GM19240 (cell line): ENCODE data around the gene HORMAD2.

Experiments used
- DNase-seq: peaks from one replicate; pipeline ENCODE4 v3.0.0; 2011; ENCODE audit warnings: low spot score; ENCODE audit not compliant: insufficient read length

The HORMAD2 gene

GRCh38 chr22:30104501-30105156 is 24.4 kb downstream of the HORMAD2 start:
- no peak for DNase-seq

GRCh38 chr22:30105483-30105882 is 25.2 kb downstream of the HORMAD2 start:
- DNase-seq, result no peak

- DNase-seq, result no peak
Observed at GRCh38 chr22:30113494-30113893, 33.2 kb downstream of the HORMAD2 start.

DNA sequence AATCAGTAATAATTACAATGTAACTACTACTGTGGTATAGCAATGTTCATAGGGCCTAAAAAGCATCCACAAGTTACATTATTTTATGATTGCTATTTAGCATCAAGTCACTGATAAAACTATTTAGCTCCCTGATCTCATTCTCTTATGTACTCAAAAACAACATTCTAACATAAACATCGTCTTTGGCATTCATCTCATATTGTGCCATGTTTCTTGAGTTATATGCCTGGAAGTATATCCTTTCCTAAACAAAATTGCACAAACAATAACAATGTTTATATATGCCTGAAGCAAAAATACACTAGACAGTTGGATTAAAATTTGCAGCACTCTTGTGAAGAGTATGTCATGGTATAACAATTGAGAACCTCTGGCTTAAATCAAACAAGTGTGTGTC is 34.1 kb downstream of the HORMAD2 start:
- no peak for DNase-seq

- DNase-seq, result no peak
Observed at GRCh38 chr22:30115705-30116104, 35.4 kb downstream of the HORMAD2 start.

DNA sequence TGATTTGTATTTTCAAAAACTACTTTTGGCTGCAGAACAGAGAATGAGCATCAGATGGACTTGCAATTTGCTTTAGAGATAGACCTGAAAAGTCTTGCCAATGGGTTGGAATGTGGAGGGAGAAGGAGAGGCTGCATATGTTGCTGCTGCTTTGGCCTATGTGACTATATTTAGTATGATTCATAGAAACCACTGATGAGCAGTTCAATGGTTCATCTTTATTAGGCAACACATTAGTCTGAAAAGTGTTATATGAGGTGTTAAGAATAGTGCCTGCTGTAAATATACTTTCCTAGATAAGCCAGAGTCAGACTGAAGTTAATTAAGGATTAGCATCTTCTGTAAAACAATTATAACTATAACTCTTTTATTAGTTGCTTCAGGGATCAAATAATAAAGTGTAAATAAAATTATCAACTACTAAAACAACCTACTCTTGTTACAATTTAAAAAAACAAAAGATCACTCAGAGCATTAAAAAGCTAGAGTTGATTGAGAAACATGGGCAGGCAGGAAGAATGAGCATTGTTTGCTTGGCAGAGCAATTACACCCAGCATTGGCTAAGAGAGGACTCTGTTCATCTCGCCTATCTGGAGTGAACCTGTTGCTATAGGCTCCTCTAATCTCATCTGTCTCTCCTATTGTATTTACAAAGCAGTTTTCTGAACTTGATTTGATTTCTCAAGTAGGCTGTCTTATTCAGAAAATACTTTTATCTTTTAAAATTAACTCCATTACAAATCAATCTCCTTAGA is 36.3 kb downstream of the HORMAD2 start:
- no peak for DNase-seq

- no peak for DNase-seq
Observed at GRCh38 chr22:30117256-30117655, 37.0 kb downstream of the HORMAD2 start.

DNA sequence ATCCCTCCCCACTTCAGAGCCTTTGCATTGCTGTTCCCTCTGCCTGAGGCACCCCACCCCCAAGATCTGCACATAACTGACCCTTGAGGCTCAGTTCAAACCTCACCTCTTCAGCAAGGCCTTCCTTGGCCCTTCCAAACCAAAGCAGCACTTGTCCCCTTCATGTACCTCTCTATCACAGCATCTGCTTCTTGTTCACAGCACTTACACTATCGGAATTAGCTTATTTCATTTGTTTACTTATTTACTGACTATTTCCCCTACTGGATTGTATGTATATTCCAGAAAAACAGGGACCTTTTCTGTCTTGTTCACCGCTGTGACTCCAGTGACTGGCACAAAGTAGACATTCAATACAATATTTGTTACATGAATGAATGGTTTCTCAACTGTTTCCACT is 38.0 kb downstream of the HORMAD2 start:
- DNase-seq, result no peak

DNA sequence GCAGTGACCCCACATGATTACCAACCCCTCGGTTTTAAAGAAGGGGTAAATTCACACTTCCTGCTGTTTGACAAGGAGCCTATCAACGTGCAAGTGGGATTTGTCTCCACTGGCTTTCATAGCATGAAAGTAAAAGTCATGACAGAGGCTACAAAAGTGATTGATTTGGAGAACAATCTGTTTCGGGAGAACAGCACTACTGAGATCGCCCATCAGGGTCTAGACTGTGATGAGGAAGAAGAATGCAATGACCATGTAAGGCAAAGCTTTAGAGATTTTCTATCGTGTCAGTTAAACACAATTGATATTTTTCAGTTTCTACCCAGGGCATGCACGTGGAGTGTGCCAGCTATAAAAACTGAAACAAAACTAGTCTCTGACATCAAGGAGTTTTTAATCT is 41.7 kb downstream of the HORMAD2 start:
- DNase-seq, result no peak

DNA sequence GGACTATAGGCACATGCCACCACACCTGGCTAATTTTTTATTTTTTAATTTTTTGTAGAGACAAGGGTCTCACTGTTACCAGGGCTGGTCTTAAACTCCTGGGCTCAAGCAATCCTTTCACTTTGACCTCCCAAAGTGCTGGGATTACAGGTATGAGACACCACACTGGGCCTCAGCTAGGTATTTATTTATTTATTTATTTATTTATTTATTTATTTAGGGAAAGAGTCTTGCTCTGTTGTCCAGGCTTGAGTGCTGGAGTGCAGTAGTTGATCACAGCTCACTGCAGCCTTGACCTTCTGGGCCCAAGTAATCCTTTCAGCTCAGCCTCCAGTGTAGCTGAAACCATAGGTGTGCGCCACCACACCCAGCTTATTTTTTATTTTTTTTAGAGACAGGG is 43.2 kb downstream of the HORMAD2 start:
- DNase-seq, result no peak

DNA sequence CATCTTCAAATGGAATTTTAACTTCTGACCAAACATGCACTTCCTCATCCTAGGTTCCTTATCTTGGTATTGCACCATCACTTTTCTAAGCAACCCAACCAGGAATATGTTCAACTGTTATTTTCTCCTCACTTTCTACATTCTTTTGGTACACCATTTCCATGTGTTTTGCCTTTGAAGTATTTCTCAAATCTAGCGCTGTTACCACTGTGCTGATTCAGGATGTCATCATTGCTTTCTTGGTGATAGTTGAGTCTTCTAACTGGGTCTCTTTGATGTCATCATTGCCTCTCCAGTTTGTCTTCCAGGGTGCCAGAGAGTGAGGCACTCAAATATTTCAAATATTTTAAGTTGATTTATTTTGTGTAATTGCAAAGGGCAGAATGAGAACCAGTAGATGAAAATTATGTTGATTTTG is 47.5 kb downstream of the HORMAD2 start:
- no peak for DNase-seq

GRCh38 chr22:30128511-30128910 is 48.2 kb downstream of the HORMAD2 start:
- DNase-seq, result no peak

DNA sequence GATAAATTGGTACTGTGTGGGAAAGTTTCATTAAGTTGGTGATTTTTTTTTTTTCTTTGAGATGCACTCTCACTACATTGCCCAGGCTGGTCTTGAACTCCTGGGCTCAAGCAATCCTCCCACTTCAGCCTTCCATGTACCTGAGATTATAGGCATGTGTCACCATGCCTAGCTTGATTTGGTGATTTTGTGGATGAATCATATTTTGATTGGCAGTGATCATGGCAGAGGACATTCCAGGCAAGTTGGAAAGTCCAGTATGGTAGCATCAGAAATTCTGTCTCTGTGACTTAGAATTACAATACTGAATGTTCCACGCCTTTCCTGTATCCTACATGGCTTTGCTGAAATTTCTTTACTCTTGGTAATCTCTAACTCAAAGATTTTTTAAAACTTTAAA is 49.4 kb downstream of the HORMAD2 start:
- no peak for DNase-seq

DNA sequence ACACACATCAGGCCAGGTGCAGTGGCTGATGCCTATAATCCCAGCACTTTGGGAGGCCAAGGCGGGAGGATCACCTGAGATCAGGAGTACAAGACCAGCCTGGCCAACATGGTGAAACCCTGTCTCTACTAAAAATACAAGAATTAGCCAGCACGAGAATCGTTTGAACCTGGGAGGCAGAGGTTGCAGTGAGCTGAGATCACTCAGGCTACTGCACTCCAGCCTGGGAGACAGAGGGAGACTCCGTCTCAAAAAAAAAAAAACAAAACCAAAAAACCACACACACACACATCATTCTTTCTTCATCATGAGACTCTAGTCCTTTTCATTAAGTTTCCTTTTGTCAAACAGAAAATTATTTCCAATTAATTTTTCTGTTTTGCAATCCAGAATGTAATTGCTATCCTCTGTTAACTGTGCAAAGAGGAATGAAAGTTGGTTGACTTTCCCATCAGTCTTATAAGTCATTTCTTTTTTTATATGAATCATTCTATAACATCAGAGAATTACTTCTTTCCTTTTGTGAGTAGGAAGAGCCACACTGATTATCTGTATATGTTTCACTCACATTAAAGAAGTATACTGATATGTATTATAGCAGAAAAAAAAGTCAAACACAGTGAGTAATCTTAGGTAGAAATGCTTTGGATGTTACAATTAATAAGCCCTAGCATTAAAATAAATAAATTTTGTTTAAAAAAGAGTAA is 52.2 kb downstream of the HORMAD2 start:
- no peak for DNase-seq

- no peak for DNase-seq
Observed at GRCh38 chr22:30140414-30140813, 60.1 kb downstream of the HORMAD2 start.

DNA sequence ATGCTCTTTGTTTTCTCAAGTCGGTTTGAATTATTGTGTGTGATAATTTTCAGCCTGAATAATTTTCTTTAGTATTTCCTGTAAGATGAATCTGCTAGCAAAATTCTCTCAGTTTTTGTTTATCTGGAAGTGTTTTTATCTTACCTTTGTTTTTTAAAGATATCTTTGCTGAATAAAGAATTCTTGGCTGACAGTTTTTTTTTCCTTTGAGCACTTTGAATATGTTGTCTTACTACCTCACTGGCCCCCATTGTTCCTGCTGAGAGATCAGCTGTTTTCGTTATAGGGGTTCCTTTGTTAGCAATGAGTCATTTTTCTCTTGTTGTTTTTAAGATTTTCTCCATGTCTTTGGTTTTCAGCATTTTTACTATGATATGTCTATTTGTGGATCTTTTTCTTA is 63.0 kb downstream of the HORMAD2 start:
- DNase-seq, result no peak

- DNase-seq, result no peak
Observed at GRCh38 chr22:30144391-30144790, 64.1 kb downstream of the HORMAD2 start.

DNA sequence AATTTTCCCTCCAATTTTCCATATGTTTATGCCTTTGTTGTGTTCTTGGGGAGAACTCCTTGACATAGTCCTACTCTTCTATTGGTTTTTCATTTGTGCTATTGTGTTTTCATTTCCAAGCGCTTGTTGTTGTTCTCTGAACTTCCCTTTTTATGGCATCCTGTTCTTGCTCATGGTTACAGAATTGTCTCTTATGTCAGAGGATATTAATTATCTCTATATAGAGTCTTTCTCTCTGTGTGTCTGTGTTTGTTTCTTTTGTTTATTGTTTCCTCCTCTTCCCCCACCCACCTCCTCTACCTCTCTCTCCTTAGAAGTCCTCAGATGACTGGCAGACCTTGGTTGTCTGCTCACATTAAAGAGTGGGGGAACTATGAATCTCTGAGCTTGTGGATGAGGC is 69.9 kb downstream of the HORMAD2 start:
- DNase-seq, result no peak

GRCh38 chr22:30158277-30158676 is 78.0 kb downstream of the HORMAD2 start:
- DNase-seq, result no peak

DNA sequence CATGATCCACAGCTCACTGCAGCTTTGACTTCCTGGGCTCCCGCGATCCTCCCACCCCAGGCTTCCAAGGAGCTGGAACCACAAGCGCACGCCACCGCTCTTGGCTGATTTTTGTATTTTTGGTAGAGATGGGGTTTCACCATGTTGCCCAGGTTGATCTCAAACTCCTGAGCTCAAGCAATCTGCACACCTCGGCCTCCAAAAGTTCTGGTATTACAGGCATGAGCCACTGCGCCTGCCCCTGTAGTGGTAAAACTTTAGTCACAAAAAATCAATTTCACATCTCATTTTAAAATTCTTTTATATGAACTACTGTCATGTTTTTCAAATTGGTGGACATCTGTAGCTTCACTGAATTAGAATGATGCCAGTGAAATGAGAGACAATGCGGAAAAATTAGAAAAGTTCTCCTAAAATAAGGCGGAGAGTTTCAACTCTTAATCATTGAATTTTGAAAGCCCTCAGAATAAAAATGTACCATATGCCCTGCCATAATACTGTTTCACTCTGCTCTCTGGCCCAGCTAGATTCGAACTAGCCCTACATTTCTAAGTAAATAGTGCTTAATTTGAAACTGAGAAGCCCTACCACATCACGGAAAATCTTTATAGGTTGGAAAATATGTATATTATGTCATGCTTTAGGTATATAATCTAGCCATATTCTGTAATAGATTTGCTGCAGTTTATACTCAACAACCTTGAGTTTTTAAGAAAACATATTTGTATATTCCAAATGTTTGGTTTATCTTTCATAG is 78.7 kb downstream of the HORMAD2 start:
- DNase-seq, result no peak

DNA sequence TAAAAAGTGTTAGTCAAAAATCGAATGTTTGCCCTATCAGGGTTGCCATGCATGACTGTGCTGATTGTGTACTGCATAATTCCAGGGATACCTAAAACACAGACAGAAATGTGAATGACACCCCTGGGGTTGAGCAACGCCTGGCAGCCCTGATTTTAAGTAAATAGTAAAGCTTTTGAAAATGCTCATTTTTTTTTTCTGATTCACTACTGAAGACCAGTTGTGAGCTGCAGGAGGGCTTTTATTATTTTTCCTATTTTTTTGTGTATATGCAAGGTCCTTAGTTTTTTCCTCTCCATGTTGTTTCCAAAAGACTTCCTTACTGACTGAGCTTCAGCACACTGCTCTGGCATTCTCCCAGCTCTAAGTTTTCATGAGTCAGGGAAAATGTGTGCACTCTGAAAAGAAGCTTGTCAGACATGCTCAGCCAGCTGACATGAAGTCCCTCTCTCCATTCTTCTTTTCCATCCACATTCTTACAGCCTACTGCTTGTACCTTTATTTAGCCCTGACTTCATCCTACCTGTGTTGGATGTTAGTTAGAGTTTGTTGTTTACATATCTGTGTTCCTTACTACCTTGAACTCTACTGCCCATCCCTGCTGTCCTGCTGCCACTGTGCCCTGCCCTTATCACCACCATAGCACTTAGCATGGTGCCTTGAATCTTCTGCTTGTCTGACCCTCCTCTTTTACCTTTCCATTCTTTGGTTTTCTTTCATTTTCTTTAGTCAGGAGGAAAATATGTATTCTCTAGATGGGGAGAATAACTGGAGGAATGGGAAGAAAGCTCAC is 79.5 kb downstream of the HORMAD2 start:
- DNase-seq, result no peak
